HS-27A (cell line): ENCODE results near the gene PIH1D1.
"Not testable (repeated sequence)": the region's sequence is repeated elsewhere in the genome, so short reads cannot be mapped to it uniquely, and the experiment has no call there.

ENCODE experiments used
- DNase-seq: peaks from one replicate; pipeline ENCODE4 v3.0.0-alpha.2; 2012; ENCODE audit warnings: low read depth, missing footprints

Gene PIH1D1

GRCh38 chr19:49481020-49481683 is 29.5 kb upstream of the PIH1D1 start:
- DNase-seq = no peak

GRCh38 chr19:49479975-49480628 is 28.5 kb upstream of the PIH1D1 start:
- no peak for DNase-seq

GRCh38 chr19:49475995-49476880 is 24.6 kb upstream of the PIH1D1 start:
- no peak for DNase-seq

- no peak for DNase-seq
Observed at GRCh38 chr19:49475191-49475917, 23.7 kb upstream of the PIH1D1 start.

- no peak for DNase-seq
Observed at GRCh38 chr19:49474542-49474924, 22.9 kb upstream of the PIH1D1 start.

- peak; percentile 54 for DNase-seq
Observed at GRCh38 chr19:49473868-49474541, 22.4 kb upstream of the PIH1D1 start, which contains the start of gene FLT3LG. FLT3LG (plus strand) TSS chr19:49474215; CDS start chr19:49474640, 425 bp downstream.

GRCh38 chr19:49473501-49473867 is 21.9 kb upstream of the PIH1D1 start:
- DNase-seq = not testable (repeated sequence)

- DNase-seq = no peak
Observed at GRCh38 chr19:49472936-49473335, 21.3 kb upstream of the PIH1D1 start.

- DNase-seq = no peak
Observed at GRCh38 chr19:49470615-49470978, 19.0 kb upstream of the PIH1D1 start.

GRCh38 chr19:49469828-49470614 is 18.4 kb upstream of the PIH1D1 start:
- DNase-seq = no peak

GRCh38 chr19:49468746-49469447 is 17.3 kb upstream of the PIH1D1 start:
- no peak for DNase-seq

GRCh38 chr19:49468199-49468598 is 16.6 kb upstream of the PIH1D1 start:
- no peak for DNase-seq

- DNase-seq = no peak
Observed at GRCh38 chr19:49465371-49465770, 13.8 kb upstream of the PIH1D1 start.

GRCh38 chr19:49463960-49464740 is 12.5 kb upstream of the PIH1D1 start:
- DNase-seq = no peak

GRCh38 chr19:49462492-49462891 is 10.9 kb upstream of the PIH1D1 start:
- no peak for DNase-seq

GRCh38 chr19:49461656-49462055 is 10.0 kb upstream of the PIH1D1 start:
- no peak for DNase-seq

- DNase-seq = not testable (repeated sequence)
Observed at GRCh38 chr19:49461130-49461529, 9.5 kb upstream of the PIH1D1 start.

GRCh38 chr19:49459388-49459787 is 7.8 kb upstream of the PIH1D1 start:
- DNase-seq = no peak

GRCh38 chr19:49458567-49458903 is 6.9 kb upstream of the PIH1D1 start:
- DNase-seq = no peak
